ENCODE measurements around the gene SEMA6A.

The SEMA6A gene

DNA sequence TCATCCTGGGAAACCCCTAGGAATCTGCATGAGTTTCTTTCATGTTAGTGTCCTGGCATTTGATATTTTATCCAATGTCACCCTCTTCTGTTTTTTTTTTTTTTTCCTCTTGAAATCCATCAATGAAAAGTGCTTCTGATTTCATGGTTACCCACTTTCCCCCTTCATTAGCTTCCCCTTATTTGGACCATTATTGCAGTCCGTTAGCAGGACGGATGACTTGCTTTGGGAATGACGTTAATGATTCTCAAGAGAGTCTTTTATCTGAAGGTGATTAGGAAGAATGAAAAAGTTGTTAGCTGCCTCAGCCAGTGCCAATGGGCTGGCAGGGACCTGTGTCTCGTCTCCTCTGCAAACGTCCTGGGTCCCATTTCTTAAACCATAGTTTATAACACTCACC is 134.7 kb downstream of the SEMA6A start:
- no peak for DNase-seq (ENCODE audit: low read depth in 2 of 2)

DNA sequence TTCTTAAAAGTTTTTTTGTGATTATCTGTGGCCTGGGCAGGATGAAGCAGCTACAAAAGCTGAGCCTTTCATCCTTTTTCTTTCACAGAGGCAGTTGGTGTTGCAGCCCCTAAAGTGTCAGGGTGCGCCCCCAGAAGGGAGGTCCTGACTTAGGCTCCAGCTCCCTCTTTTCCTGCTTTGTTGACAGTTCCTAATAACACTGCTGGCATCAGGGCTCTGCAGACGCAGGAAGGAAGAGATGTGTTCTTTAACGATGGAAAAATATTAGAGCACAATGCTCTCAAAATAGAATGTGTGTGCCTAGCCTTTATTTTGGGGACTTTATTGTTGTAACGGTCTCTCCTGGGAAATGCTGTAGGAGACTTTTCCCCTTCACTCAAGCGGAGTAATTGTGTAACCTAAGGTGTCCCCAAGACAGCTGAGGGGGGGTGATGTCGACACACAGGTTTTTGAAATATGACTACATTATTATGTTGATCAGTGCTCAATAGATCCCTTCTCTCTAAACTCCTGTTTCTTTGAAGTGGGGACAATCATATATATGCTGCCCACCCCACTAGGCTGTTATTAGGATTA is 135.6 kb downstream of the SEMA6A start:
- no peak for DNase-seq (ENCODE audit: low read depth in 2 of 2)

- no peak for DNase-seq (ENCODE audit: low read depth in 2 of 2)
These were observed 136.6 kb downstream of the SEMA6A start for GRCh38 chr5:116437922-116438578.

- DNase-seq (ENCODE audit: low read depth in 2 of 2) = no peak
These were observed 137.3 kb downstream of the SEMA6A start for GRCh38 chr5:116437351-116437705.

GRCh38 chr5:116436674-116437350 is 137.8 kb downstream of the SEMA6A start:
- no peak for DNase-seq (ENCODE audit: low read depth in 2 of 2)

- no peak for DNase-seq (ENCODE audit: low read depth in 2 of 2)
These were observed 145.7 kb downstream of the SEMA6A start for GRCh38 chr5:116428966-116429365.

GRCh38 chr5:116428413-116428812 is 146.2 kb downstream of the SEMA6A start:
- no peak for DNase-seq (ENCODE audit: low read depth in 2 of 2)

- DNase-seq (ENCODE audit: low read depth in 2 of 2) = no peak
These were observed 149.7 kb downstream of the SEMA6A start for GRCh38 chr5:116424951-116425350.

GRCh38 chr5:116424258-116424615 is 150.4 kb downstream of the SEMA6A start:
- DNase-seq (ENCODE audit: low read depth in 2 of 2) = no peak

GRCh38 chr5:116423587-116424257 is 150.9 kb downstream of the SEMA6A start:
- no peak for DNase-seq (ENCODE audit: low read depth in 2 of 2)

- DNase-seq (ENCODE audit: low read depth in 2 of 2) = no peak
These were observed 151.5 kb downstream of the SEMA6A start for GRCh38 chr5:116423141-116423540.

DNA sequence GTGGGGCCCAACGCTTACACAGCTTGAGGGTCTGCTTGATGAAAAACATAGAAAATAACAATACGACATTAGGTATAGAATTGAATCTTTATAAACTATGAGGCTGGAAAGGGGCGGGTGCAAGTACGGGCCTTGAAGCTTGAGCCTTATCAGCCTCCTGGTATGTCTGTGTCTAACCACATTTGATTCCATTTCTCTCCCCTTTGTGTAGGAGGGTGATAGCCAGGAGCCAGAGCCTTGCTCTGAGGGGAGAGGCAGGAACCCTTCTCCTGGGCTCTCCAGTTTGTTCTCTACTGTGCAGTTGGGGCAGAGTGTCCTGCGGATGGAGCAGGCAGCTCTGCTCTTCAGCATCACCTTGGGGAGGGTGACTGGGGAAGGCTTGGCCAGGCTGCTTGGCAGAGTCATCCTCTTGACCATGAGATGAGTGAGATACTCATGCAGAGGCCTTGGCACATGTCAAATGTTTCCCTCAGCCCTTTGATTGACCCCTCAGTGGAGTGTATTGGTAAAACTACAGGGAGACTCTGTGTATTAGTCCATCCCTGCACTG is 153.5 kb downstream of the SEMA6A start:
- no peak for DNase-seq (ENCODE audit: low read depth in 2 of 2)

DNA sequence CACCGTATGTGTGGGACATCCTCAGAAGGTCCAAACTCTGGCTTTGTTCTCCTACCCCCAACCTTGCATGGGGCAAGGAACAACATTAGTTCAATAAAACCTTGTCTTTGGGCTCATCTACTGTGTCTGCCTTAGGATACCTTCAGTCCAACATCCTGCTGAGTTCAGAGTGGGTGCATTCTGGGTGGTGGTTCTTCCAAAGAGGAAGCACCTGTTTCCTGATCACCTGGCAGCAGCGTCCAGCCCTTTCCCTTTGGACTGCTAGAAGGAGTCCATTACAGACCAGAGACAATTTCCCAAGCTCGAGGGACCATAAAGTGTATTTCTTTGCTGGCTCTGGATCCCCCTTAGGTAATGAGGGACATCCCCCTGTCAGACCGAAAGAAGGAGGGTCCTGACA is 154.1 kb downstream of the SEMA6A start:
- no peak for DNase-seq (ENCODE audit: low read depth in 2 of 2)

GRCh38 chr5:116419258-116419657 is 155.4 kb downstream of the SEMA6A start:
- no peak for DNase-seq (ENCODE audit: low read depth in 2 of 2)

GRCh38 chr5:116418774-116419173 is 155.8 kb downstream of the SEMA6A start:
- DNase-seq (ENCODE audit: low read depth in 2 of 2) = no peak

DNA sequence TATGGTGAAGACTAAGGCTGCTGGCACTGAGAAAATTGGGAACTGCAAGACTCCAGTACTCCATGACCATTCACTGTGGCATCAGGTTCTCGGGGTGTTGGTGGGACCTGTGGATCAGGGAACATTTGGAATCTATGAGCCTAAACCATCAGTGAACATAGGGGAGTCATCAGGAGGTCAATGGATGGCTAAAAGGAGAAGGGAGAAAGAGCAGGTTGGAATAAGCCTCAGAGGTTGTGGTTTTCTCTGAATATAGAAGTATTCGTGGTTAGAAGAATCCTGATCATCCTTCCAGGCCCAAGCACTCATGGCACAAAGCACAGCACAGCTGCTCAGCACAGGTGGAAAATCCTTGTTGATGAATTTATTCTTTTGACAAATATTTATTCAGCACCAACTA is 156.6 kb downstream of the SEMA6A start:
- DNase-seq (ENCODE audit: low read depth in 2 of 2) = no peak

- DNase-seq (ENCODE audit: low read depth in 2 of 2) = no peak
These were observed 158.6 kb downstream of the SEMA6A start for GRCh38 chr5:116415989-116416388.

- DNase-seq (ENCODE audit: low read depth in 2 of 2) = no peak
These were observed 159.4 kb downstream of the SEMA6A start for GRCh38 chr5:116415182-116415581.

DNA sequence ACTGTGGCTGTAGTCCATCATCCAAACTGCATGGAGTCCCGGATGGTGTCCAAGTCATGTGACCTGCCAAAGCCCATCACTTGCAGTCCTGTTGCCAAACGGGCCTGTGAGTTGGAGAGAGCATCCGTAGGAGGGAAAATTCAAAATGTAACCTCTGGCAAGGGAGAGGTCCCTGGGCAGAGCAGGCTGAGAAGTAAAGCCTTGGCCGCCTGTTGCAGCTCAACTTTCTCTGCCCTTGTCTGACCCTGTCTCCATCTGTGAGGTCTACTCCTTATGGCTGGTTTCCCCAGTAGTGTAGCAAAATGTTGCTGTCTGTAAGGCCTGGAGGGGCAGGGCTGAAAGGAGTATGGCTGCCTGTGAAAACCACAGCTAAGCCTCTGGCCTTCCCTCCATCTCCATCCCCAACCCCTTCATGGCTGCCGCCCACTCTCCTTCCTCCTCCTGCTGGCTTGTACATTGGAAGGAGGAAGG is 163.5 kb downstream of the SEMA6A start:
- no peak for DNase-seq (ENCODE audit: low read depth in 2 of 2)

- no peak for DNase-seq (ENCODE audit: low read depth in 2 of 2)
These were observed 164.2 kb downstream of the SEMA6A start for GRCh38 chr5:116410336-116410890.

DNA sequence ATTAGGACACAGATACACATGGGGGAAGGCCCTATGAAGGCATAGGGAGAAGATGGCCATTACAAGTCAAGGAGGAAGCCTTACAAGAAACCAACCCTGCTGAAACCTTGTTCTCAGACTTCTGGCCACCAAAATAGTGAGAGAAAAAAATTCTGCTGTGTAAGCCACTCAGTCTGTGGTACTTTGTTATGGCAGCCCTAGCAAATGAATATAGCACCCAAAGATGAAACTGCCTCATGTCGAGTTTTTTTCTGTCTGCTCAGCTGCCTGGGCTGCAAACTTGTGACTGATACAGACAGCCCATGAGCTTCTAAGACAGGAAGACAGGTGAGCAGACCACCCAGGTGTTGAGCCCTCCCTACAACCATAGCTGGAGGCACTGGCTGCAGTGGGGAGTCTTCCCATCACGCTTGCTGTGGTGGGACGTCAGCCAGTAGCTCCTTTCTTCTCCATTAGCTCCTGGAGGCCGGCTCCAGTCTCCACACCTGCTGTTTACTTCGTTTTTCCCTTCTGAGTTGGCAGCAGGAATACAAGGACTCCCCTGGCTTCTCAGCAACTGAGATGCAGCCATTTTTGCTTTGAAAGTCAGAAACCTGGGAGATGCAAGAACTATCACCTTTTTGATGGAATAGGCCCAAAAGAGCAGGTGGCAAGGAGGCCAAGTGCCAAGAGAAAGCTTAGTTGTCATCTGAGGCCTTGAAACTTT is 164.9 kb downstream of the SEMA6A start:
- no peak for DNase-seq (ENCODE audit: low read depth in 2 of 2)

All from stimulated activated CD8-positive, alpha-beta memory T cell treated with anti-CD3 and anti-CD28 coated beads, Interleukin-15, amount 100 ng/mL, for 48 hours (primary cell).